ENCODE measurements around the gene DUSP2. TPM values are rescaled to one million over a fixed set of nuclear protein-coding genes. Genes with fewer than 3 reads are reported as not detected.

The DUSP2 gene
- total and polyA plus RNA-seq, 2 donors (not counting 1 experiment from before 2014, with no cell fraction given) = 0.17 to 0.33 TPM

DNA sequence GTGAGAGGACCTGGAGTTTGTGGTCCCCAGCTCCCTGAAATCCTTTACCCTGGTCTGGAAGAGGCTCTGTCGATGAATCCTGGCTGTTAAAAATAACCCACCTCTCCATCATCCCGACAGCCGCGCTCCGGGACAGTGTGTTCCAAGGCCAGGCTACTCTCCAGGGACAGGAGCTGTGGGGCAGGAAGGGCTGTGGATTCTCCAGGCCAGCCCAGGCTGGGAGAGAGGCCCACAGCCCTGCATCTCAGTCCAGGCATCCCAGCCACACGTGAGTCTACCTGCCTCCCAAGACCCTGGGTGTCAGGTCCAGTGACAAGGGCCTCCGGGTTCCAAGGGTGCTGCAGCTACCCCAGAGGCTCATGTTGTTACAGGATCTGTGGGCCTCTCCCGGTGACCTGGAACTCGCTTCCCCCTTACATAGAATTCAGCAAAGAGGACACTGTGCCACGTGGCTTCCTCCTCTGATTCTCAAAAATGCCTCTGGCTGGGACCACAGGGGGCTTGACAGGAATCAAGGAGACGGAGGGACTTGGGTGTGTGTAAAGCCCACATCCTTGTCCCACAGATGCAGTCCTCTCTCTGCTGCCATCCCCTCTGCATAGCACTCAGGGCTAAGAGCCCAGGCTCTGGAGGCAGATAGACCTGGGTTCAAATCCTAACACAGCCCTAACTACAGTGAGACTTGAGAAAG, 46.2 kb downstream of the DUSP2 start:
- DNase-seq (ENCODE audit: low read depth in 2 of 2) = no peak

DNA sequence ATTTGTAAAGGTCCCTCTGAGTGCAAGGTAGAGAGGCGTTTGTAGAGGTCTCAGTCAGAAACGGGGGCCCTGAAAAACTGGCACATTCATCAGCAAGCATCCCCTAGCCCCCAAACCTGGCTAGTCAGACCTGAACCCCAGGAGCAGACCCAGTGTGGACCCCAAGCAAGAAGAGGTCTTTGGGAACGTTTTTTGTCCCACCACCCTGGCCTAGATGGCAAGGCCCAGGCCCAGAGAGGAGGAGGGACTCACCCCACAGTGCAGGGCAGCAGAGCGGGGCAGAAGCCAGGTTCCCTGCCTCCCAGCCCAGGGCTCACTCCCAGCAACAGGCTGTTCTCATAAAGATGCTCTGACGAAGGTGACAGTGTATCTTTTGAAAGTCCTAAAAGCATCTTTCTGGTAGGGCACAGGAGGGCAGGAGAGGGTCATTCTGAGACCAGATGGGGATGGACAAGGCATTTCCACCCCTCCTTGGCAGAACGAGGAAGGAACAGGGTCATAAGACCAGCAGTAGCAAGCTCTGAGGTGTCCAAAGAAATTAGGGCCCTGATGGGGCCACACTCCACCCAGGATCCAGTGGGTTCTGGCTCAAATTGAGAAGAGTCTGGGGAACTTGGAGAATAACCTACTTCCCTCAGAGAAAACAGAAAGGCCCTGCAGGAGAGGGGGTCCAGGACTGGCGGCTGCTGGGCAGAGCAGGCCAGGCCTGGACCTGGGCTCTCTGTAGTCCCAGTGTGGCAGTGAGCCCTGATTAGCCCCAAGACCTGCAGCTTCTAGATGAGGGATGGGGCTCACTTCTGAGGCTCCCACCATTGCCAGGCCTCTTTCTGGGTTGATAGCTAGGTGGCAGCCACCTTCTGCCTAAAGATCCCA, 47.1 kb downstream of the DUSP2 start:
- no peak overlapping the region for H3K4me3 ChIP-seq (replicated peaks in 1 of 4; ENCODE audit: control extremely low read depth in 1 of 4, insufficient read depth in 1 of 4, low read depth in 3 of 4, low read length in 4 of 4)
- no peak overlapping the region for H3K4me2 ChIP-seq (ENCODE audit: extremely low read depth, insufficient read depth, low read length)
- H4K20me1 ChIP-seq (ENCODE audit: control insufficient read depth, extremely low read depth, insufficient read depth, low read length) = no peaks in the 10 kb centered on the region
- no peak overlapping the region for H3K9ac ChIP-seq (ENCODE audit: insufficient read depth, low read length)
- H3K27me3 ChIP-seq (ENCODE audit: control insufficient read depth, insufficient read depth, low read length) = peaks cover 6% of the 10 kb centered on the region
- TF ChIP-seq EZH2 (IDR thresholded peaks at IDR 0.05; ENCODE audit: low read length, missing control alignments) = no peak
- TF ChIP-seq, protein P1, sequence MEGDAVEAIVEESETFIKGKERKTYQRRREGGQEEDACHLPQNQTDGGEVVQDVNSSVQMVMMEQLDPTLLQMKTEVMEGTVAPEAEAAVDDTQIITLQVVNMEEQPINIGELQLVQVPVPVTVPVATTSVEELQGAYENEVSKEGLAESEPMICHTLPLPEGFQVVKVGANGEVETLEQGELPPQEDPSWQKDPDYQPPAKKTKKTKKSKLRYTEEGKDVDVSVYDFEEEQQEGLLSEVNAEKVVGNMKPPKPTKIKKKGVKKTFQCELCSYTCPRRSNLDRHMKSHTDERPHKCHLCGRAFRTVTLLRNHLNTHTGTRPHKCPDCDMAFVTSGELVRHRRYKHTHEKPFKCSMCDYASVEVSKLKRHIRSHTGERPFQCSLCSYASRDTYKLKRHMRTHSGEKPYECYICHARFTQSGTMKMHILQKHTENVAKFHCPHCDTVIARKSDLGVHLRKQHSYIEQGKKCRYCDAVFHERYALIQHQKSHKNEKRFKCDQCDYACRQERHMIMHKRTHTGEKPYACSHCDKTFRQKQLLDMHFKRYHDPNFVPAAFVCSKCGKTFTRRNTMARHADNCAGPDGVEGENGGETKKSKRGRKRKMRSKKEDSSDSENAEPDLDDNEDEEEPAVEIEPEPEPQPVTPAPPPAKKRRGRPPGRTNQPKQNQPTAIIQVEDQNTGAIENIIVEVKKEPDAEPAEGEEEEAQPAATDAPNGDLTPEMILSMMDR (conservative IDR thresholded peaks at IDR 0.05 in 1 of 2, IDR thresholded peaks at IDR 0.05 in 1 of 2; ENCODE audit: low read depth in 1 of 2, low read length in 2 of 2) = no peak
- no peak for DNase-seq (ENCODE audit: low read depth in 2 of 2)
- H3K4me1 ChIP-seq (ENCODE audit: control insufficient read depth, extremely low read depth, insufficient read depth, low read length) = no peaks in the 10 kb centered on the region
- no peaks in the 10 kb centered on the region for H3K9me3 ChIP-seq (ENCODE audit: control insufficient read depth, insufficient read depth, low read depth, low read length)
- H2AFZ ChIP-seq (ENCODE audit: low read length) = no peak overlapping the region
- no peaks in the 10 kb centered on the region for H3K79me2 ChIP-seq (ENCODE audit: control insufficient read depth, insufficient read depth, low read length)
- H3K36me3 ChIP-seq (ENCODE audit: control insufficient read depth, insufficient read depth, low read length) = no peaks in the 10 kb centered on the region
- no peak overlapping the region for H3K27ac ChIP-seq (ENCODE audit: insufficient read depth, low read length)

More for the DNA sequence above, 46.2 kb downstream of the DUSP2 start:
- Histone ChIP-seq H2AFZ (ENCODE audit: low read length) (no peak overlapping the region), H3K4me3 (replicated peaks in 1 of 4; ENCODE audit: control extremely low read depth in 1 of 4, insufficient read depth in 1 of 4, low read depth in 3 of 4, low read length in 4 of 4) (no peak overlapping the region), H3K4me1 (ENCODE audit: control insufficient read depth, extremely low read depth, insufficient read depth, low read length) (no peaks in the 10 kb centered on the region), H3K4me2 (ENCODE audit: extremely low read depth, insufficient read depth, low read length) (no peak overlapping the region), H3K27ac (ENCODE audit: insufficient read depth, low read length) (no peak overlapping the region), H4K20me1 (ENCODE audit: control insufficient read depth, extremely low read depth, insufficient read depth, low read length) (no peaks in the 10 kb centered on the region), H3K9ac (ENCODE audit: insufficient read depth, low read length) (no peak overlapping the region), H3K79me2 (ENCODE audit: control insufficient read depth, insufficient read depth, low read length) (no peaks in the 10 kb centered on the region), H3K9me3 (ENCODE audit: control insufficient read depth, insufficient read depth, low read depth, low read length) (no peaks in the 10 kb centered on the region), H3K36me3 (ENCODE audit: control insufficient read depth, insufficient read depth, low read length) (no peaks in the 10 kb centered on the region), H3K27me3 (ENCODE audit: control insufficient read depth, insufficient read depth, low read length) (peaks cover 2% of the 10 kb centered on the region)
- TF ChIP-seq, protein P1 (conservative IDR thresholded peaks at IDR 0.05 in 1 of 2, IDR thresholded peaks at IDR 0.05 in 1 of 2; ENCODE audit: low read depth in 1 of 2, low read length in 2 of 2) = no peak
- TF ChIP-seq EZH2 (IDR thresholded peaks at IDR 0.05; ENCODE audit: low read length, missing control alignments) = no peak

DNA sequence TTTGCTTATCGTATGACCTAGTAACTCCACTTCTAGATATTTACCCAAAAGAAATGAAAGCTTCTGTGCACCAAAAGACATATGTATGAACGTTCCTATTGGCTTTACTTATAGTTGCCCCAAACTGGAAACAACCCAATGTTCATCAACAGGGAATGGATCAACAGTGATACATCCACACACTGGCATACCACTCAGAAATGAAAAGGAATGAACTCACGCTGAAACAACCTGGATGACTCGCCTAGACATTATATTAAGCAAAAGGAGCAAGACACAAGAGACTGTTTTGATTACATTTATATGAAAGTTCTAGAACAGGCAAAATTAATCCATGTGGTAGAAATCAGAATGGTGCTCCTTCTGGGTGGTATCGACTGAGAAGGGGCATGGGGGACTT, 47.8 kb downstream of the DUSP2 start:
- Histone ChIP-seq H3K36me3 (ENCODE audit: control insufficient read depth, insufficient read depth, low read length) (no peaks in the 10 kb centered on the region), H3K4me3 (replicated peaks in 1 of 4; ENCODE audit: control extremely low read depth in 1 of 4, insufficient read depth in 1 of 4, low read depth in 3 of 4, low read length in 4 of 4) (no peak overlapping the region), H3K4me2 (ENCODE audit: extremely low read depth, insufficient read depth, low read length) (no peak overlapping the region), H3K27ac (ENCODE audit: insufficient read depth, low read length) (no peak overlapping the region), H3K79me2 (ENCODE audit: control insufficient read depth, insufficient read depth, low read length) (no peaks in the 10 kb centered on the region), H3K9me3 (ENCODE audit: control insufficient read depth, insufficient read depth, low read depth, low read length) (no peaks in the 10 kb centered on the region), H2AFZ (ENCODE audit: low read length) (no peak overlapping the region), H3K27me3 (ENCODE audit: control insufficient read depth, insufficient read depth, low read length) (peaks cover 6% of the 10 kb centered on the region), H4K20me1 (ENCODE audit: control insufficient read depth, extremely low read depth, insufficient read depth, low read length) (no peaks in the 10 kb centered on the region), H3K4me1 (ENCODE audit: control insufficient read depth, extremely low read depth, insufficient read depth, low read length) (no peaks in the 10 kb centered on the region), H3K9ac (ENCODE audit: insufficient read depth, low read length) (no peak overlapping the region)
- TF ChIP-seq, protein P1 (conservative IDR thresholded peaks at IDR 0.05 in 1 of 2, IDR thresholded peaks at IDR 0.05 in 1 of 2; ENCODE audit: low read depth in 1 of 2, low read length in 2 of 2) = no peak
- no peak for TF ChIP-seq EZH2 (IDR thresholded peaks at IDR 0.05; ENCODE audit: low read length, missing control alignments)
- DNase-seq (ENCODE audit: low read depth in 2 of 2) = no peak

Data from fibroblast of lung (primary cell).